Measurements from ENCODE around the gene GOLGA8M. TPM values are rescaled to one million over a fixed set of nuclear protein-coding genes. Genes with fewer than 3 reads are reported as not detected.
"Not testable (repeated sequence)": the region's sequence is repeated elsewhere in the genome, so short reads cannot be mapped to it uniquely, and the experiment has no call there.

GOLGA8M gene
- total RNA-seq, 1 donor from 2014 or later, result not detected

DNA sequence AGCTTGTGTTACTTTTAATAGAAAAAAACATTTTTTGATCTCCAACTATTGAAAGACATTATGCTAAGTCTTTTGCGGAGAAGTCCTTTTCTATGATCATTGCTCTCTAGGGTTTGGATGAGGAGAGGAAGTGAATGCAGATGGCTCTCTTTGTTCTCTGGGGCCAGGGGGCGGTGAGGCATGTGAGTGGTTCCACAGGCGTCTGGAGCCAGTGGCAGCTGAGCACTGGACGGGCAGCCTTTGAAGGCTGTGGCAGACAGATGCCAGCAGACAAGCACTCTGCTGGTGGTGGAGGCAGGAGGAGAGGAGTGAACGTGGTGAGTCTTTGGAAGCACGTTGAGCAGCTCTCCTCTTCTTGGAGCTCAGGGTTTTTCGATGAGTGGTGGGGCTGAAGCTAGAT lies 51.5 kb downstream of the GOLGA8M start:
- DNase-seq, result not testable (repeated sequence)

DNA sequence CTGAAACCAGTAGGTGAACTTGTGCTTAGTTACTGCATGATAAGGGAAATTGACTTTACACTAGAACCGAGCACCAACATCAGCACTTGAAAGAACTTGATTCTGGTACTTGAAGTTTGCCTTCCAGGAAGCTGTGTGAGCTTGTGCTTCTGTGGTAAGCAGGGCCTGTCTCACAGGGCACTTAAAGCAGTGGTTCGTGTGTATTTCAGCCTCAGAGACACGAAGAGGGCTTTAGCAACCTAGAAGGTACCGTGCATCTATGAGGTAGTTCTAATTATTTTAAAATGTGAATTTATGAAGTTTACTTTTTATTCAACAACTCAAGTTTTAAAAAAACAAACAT lies 56.2 kb downstream of the GOLGA8M start:
- DNase-seq, result not testable (repeated sequence)

DNA sequence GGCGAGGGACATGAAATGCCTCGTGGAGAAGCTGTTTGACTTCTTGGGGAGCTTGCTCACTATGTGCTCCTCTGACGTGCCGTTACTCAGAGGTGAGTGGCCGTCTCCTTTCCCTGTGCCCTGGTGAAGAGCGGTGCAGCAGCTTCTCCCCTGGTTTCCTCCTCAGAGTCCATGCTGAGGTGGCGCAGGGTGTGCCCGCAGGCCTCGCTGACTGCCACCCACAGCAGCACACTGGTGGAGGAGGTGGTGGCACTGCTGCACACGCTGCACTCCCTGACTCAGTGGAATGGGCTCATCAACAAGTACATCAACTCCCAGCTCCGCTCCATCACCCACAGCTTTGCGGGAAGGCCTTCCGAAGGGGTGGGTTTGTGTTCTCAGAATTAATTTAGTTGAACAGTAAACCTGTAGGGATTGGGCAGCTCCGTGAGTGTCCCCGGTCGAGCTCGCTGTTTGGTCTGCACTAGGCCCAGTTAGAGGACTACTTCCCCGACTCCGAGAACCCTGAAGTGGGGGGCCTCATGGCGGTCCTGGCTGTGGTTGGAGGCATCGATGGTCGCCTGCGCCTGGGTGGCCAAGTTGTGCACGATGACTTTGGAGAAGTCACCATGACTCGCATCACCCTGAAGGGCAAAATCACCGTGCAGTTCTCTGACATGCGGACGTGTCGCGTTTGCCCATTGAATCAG lies 56.7 kb downstream of the GOLGA8M start:
- not testable (repeated sequence) for DNase-seq

DNA sequence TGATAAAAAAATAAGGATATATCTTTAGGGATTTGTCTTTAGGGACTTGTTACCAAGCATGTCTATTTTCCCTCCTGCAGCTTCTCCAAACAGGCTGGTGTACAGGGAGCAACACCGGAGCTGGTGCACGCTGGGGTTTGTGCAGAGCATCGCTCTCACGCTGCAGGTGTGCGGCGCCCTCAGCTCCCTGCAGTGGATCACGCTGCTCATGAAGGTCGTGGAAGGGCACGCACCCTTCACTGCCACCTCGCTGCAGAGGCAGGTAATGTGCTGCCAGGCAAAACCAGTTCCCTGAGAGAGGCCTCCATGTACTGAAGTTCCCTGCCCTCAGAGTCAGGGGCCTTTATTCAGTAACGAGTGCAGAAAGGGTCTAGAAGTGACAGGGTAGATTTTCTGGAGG lies 58.0 kb downstream of the GOLGA8M start:
- not testable (repeated sequence) for DNase-seq

DNA sequence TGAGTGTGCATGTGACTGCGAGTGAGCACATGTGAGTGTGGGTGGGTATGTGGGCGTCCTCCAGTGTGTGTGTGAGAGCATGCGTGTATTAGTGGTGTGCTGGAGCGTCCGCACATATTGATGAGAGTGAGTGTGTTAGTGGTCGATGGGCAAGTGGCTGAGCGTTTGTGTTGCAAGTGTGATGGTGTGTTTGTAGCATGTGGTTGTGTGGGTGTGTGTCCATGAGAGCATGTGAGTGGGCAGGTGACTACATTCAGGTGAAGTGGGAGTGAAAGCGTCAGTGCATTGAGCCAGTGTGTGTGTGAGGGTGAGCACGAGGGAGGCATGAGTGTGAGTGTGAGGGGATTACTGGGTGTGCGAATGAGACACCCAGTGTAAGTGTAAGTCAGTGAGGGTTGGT lies 59.7 kb downstream of the GOLGA8M start:
- DNase-seq, result not testable (repeated sequence)

Small RNAs within 50 kb of the gene (small RNA-seq; reads per million reads assigned to genes)
- gene RN7SL719P, result not detected

Other genes with a start within 250 kb of the GOLGA8M start
- gene GOLGA8G, start 179.4 kb downstream of the GOLGA8M start, total RNA-seq, result not detected
- gene GOLGA6L25, start 158.9 kb downstream of the GOLGA8M start, total RNA-seq, result not detected
- not detected for gene GOLGA6L7, start 136.2 kb upstream of the GOLGA8M start, total RNA-seq
- 108 TPM for gene APBA2, start 173.6 kb upstream of the GOLGA8M start, total RNA-seq

Measured in occipital lobe (tissue), 3 donors.